CD4-positive, alpha-beta T cell treated with Interleukin-6 for 4 hours (primary cell): ENCODE measurements around the gene EXOC3L4.
"Not testable (repeated sequence)": the region's sequence is repeated elsewhere in the genome, so short reads cannot be mapped to it uniquely, and the experiment has no call there.

Experiments used
- DNase-seq: peaks from one replicate; pipeline ENCODE4 v3.0.0-alpha.2; 2020; ENCODE audit warnings: mixed read lengths

EXOC3L4 gene

GRCh38 chr14:103094406-103095209 lies at the start of gene EXOC3L4:
TSS of gene EXOC3L4 (plus strand) at chr14:103094725. CDS start at chr14:103100220, 5,495 bp downstream.
- no peak for DNase-seq

GRCh38 chr14:103045371-103045869 lies 49.1 kb upstream of the EXOC3L4 start:
- no peak for DNase-seq

GRCh38 chr14:103047453-103047852 lies 47.1 kb upstream of the EXOC3L4 start:
- not testable (repeated sequence) for DNase-seq

GRCh38 chr14:103050935-103051334 lies 43.6 kb upstream of the EXOC3L4 start:
- DNase-seq: no peak

- no peak for DNase-seq
Observed at GRCh38 chr14:103052407-103052806, 42.1 kb upstream of the EXOC3L4 start.

- DNase-seq: no peak
Observed at GRCh38 chr14:103055695-103056094, 38.8 kb upstream of the EXOC3L4 start.

- DNase-seq: no peak
Observed at GRCh38 chr14:103056322-103057027, 38.0 kb upstream of the EXOC3L4 start.

GRCh38 chr14:103057028-103057371 lies 37.5 kb upstream of the EXOC3L4 start:
- peak; percentile 5 for DNase-seq

- DNase-seq: peak; percentile 76
Observed at GRCh38 chr14:103057372-103058163, 37.0 kb upstream of the EXOC3L4 start, which contains the start of gene CDC42BPB. TSS of gene CDC42BPB (minus strand) at chr14:103057549. CDS start at chr14:103057173, 376 bp downstream.

GRCh38 chr14:103058164-103059055 lies 36.1 kb upstream of the EXOC3L4 start:
- DNase-seq: no peak

GRCh38 chr14:103059556-103059955 lies 35.0 kb upstream of the EXOC3L4 start:
- DNase-seq: no peak

- DNase-seq: no peak
Observed at GRCh38 chr14:103061482-103061976, 33.0 kb upstream of the EXOC3L4 start.

GRCh38 chr14:103064436-103064835 lies 30.1 kb upstream of the EXOC3L4 start:
- no peak for DNase-seq

GRCh38 chr14:103064978-103065377 lies 29.5 kb upstream of the EXOC3L4 start:
- DNase-seq: no peak

GRCh38 chr14:103065861-103066260 lies 28.7 kb upstream of the EXOC3L4 start:
- no peak for DNase-seq

GRCh38 chr14:103066399-103066798 lies 28.1 kb upstream of the EXOC3L4 start:
- no peak for DNase-seq

- DNase-seq: no peak
Observed at GRCh38 chr14:103067231-103067954, 27.1 kb upstream of the EXOC3L4 start.

GRCh38 chr14:103068351-103069073 lies 26.0 kb upstream of the EXOC3L4 start:
- DNase-seq: no peak

GRCh38 chr14:103070263-103070885 lies 24.2 kb upstream of the EXOC3L4 start:
- DNase-seq: no peak
